Chondrocyte (in vitro differentiated cells): Measurements from ENCODE around the gene LGMN. TPM values are rescaled to one million over a fixed set of nuclear protein-coding genes. Genes with fewer than 3 reads are reported as not detected.
A peak's percentile ranks its signal among the peaks of the same experiment; 100 is the strongest.

Experiments
- DNase-seq: peaks from one replicate; pipeline ENCODE4 v3.0.0; 2021; ENCODE audit warnings: mixed read lengths, low spot score
- H3K27ac Mint-ChIP-seq: one replicate; pipeline ENCODE4 v1.8.0; 2021; ENCODE audit warnings: mild to moderate bottlenecking, moderate library complexity, mixed read lengths; ENCODE audit not compliant: unreplicated experiment
- H3K27me3 Mint-ChIP-seq: 2 replicates; pipeline ENCODE4 v1.8.0; 2021; ENCODE audit warnings: low read depth, mixed read lengths
- H3K36me3 Mint-ChIP-seq: 2 replicates; pipeline ENCODE4 v1.8.0; 2021; ENCODE audit warnings: low read depth, mixed read lengths
- H3K4me1 Mint-ChIP-seq: 2 replicates; pipeline ENCODE4 v1.8.0; 2021; ENCODE audit warnings: low read depth, mild to moderate bottlenecking, mixed read lengths
- H3K4me3 Mint-ChIP-seq: one replicate; pipeline ENCODE4 v1.8.0; 2021; ENCODE audit warnings: mild to moderate bottlenecking, moderate library complexity, mixed read lengths; ENCODE audit not compliant: unreplicated experiment
- H3K9me3 Mint-ChIP-seq: 2 replicates; pipeline ENCODE4 v1.8.0; 2021; ENCODE audit warnings: low read depth, mixed read lengths
- total RNA-seq: library from RNA; stranded (reverse); gene quantifications from 3 replicates; pipeline ENCODE4 v1.2.1, GENCODE V29; 2021
- TF ChIP-seq, protein P1 (sequence below): fragments of 200-600 bp; sonication (generic); IDR thresholded peaks from 2 replicates; pipeline ENCODE4 v1.5.0; 2021; ENCODE audit warnings: antibody characterized with exemption, mild to moderate bottlenecking, moderate library complexity

The LGMN gene
- total RNA-seq, 1 donor from 2014 or later, result 134 TPM

- Mint-ChIP-seq H3K4me3 (no peak overlapping the region), H3K36me3 (peaks cover 21% of the 10 kb centered on the region), H3K9me3 (peaks cover 4% of the 10 kb centered on the region), H3K27ac (no peak overlapping the region), H3K27me3 (no peaks in the 10 kb centered on the region), H3K4me1 (peaks cover 17% of the 10 kb centered on the region)
- no peak for DNase-seq
- TF ChIP-seq, protein P1, sequence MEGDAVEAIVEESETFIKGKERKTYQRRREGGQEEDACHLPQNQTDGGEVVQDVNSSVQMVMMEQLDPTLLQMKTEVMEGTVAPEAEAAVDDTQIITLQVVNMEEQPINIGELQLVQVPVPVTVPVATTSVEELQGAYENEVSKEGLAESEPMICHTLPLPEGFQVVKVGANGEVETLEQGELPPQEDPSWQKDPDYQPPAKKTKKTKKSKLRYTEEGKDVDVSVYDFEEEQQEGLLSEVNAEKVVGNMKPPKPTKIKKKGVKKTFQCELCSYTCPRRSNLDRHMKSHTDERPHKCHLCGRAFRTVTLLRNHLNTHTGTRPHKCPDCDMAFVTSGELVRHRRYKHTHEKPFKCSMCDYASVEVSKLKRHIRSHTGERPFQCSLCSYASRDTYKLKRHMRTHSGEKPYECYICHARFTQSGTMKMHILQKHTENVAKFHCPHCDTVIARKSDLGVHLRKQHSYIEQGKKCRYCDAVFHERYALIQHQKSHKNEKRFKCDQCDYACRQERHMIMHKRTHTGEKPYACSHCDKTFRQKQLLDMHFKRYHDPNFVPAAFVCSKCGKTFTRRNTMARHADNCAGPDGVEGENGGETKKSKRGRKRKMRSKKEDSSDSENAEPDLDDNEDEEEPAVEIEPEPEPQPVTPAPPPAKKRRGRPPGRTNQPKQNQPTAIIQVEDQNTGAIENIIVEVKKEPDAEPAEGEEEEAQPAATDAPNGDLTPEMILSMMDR, result no peak
Observed at GRCh38 chr14:92731622-92732115, 16.8 kb downstream of the LGMN start.

DNA sequence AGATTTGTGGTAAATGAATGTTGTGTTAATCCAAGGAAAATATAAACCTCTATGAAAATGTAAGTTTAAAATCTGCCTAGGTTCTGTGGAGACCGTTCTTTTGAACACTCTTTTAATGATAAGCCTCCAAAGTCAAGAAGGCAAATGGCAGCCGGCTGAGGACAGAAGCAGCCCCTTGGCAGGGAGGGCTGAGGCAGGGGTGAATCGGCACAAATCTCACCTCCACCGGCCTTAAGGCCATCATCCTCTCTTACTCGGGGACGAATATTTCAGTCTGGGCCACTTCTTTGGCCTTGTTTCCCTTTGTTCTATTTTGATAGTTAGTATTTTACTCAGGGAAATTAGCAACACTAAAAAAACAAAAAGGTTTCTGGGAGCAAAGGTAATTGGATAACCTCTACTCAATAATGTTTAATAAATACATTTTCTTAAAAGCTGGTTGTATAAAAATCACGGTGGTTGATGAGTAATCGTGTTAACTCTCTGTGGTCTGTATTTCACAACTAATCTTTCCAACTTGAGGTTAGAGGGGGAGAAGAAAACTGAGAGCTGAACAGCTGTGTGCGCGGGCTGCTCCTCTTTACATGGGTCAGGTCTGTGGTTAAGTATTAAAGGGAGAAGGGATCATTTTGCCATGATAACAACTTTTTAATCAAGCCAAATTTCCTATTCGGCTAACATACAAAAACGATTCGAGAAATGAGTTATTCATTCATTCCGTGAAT lies 18.6 kb downstream of the LGMN start:
- H3K9me3 Mint-ChIP-seq, result peaks cover 4% of the 10 kb centered on the region
- H3K36me3 Mint-ChIP-seq, result peaks cover 25% of the 10 kb centered on the region
- no peak for DNase-seq
- no peaks in the 10 kb centered on the region for H3K27me3 Mint-ChIP-seq
- H3K27ac Mint-ChIP-seq, result no peak overlapping the region
- no peak overlapping the region for H3K4me3 Mint-ChIP-seq
- TF ChIP-seq, protein P1, result no peak
- peaks cover 21% of the 10 kb centered on the region for H3K4me1 Mint-ChIP-seq

DNA sequence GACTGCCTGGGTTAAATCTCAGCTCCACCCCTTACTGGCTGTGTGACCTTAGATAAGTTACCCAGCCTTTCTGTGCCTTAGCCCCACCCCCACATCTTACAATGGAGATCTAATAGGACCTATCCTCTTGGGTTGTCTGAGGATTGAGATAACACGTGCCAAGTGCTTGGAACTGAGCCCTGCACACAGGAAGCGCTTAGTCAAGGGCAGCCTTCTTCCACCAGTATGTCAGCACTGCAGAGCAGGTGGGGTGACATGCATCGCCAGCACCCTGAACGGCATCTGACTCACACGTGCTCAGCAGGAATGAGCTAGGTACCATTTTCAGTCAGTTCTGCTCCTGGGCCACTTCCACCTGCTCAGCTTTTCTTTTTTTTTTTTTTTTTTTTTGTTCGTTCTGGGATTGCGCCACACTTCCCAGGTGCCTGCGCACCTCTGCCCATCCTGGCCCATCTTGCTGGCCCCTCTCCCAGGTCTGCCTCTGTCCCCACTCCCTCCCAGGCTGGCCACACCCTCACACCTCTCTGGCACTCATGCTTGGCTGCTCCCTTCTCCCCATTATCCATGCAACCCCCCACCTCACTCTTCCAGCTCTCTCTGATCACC lies 19.6 kb downstream of the LGMN start:
- no peak overlapping the region for H3K27ac Mint-ChIP-seq
- TF ChIP-seq, protein P1, result no peak
- H3K9me3 Mint-ChIP-seq, result peaks cover 4% of the 10 kb centered on the region

GRCh38 chr14:92726933-92727262 lies 21.5 kb downstream of the LGMN start:
- H3K9me3 Mint-ChIP-seq, result peaks cover 4% of the 10 kb centered on the region
- H3K27ac Mint-ChIP-seq, result no peak overlapping the region
- no peak for DNase-seq
- H3K36me3 Mint-ChIP-seq, result peaks cover 21% of the 10 kb centered on the region
- H3K4me1 Mint-ChIP-seq, result peaks cover 14% of the 10 kb centered on the region
- H3K27me3 Mint-ChIP-seq, result no peaks in the 10 kb centered on the region
- H3K4me3 Mint-ChIP-seq, result no peak overlapping the region
- TF ChIP-seq, protein P1, result no peak

More for the DNA sequence above, 19.6 kb downstream of the LGMN start:
- no peaks in the 10 kb centered on the region for H3K27me3 Mint-ChIP-seq
- no peak overlapping the region for H3K4me3 Mint-ChIP-seq
- DNase-seq, result no peak
- H3K4me1 Mint-ChIP-seq, result peaks cover 21% of the 10 kb centered on the region
- H3K36me3 Mint-ChIP-seq, result peaks cover 25% of the 10 kb centered on the region

- Mint-ChIP-seq H3K36me3 (peaks cover 18% of the 10 kb centered on the region), H3K9me3 (no peaks in the 10 kb centered on the region), H3K27me3 (no peaks in the 10 kb centered on the region), H3K4me1 (peaks cover 14% of the 10 kb centered on the region), H3K4me3 (no peak overlapping the region), H3K27ac (peak overlapping the region; percentile 27)
- DNase-seq, result no peak
- TF ChIP-seq, protein P1, result no peak
Observed at GRCh38 chr14:92726135-92726932, 22.1 kb downstream of the LGMN start.
